Stimulated activated naive CD8-positive, alpha-beta T cell treated with anti-CD3 and anti-CD28 coated beads, Interleukin-15, Interleukin-2, amounts not matched to agents 100 ng/mL and 50 ng/mL, for 24 hours (primary cell): ENCODE measurements around the gene HMCN2.

Experiments used
- H3K27ac Mint-ChIP-seq: one replicate; pipeline ENCODE4 v1.8.0; 2021; ENCODE audit warnings: mild to moderate bottlenecking, mixed read lengths
- H3K27me3 Mint-ChIP-seq: one replicate; pipeline ENCODE4 v1.8.0; 2021; ENCODE audit warnings: mixed read lengths
- H3K36me3 Mint-ChIP-seq: one replicate; pipeline ENCODE4 v1.8.0; 2021; ENCODE audit warnings: low read depth, mixed read lengths
- H3K4me1 Mint-ChIP-seq: one replicate; pipeline ENCODE4 v1.8.0; 2021; ENCODE audit warnings: low read depth, mixed read lengths
- H3K4me3 Mint-ChIP-seq: one replicate; pipeline ENCODE4 v1.8.0; 2021; ENCODE audit warnings: mild to moderate bottlenecking, mixed read lengths
- H3K9me3 Mint-ChIP-seq: one replicate; pipeline ENCODE4 v1.8.0; 2021; ENCODE audit warnings: mixed read lengths

The HMCN2 gene

DNA sequence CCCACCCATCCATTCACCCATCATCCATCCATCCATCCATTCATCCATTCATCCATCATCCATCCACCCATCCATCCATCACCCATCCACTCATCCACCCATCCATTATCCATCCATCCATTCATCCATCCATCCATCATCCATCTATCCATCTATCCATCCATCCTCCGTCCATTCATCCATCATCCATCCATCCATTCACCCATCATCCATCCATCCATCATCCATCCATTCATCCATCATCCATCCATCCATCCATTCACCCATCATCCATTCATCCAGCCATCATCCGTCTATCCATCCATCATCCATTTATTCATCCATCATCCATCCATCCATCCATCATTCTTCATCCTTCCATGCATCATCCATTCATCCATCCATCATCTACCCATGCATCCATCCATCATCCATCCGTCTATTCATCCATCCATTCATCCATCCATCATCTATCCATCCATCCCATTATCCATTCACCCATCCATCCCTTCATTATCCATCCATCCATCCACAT, 189.3 kb downstream of the HMCN2 start:
- H3K27me3 Mint-ChIP-seq: peaks cover 15% of the 10 kb centered on the region
- no peaks in the 10 kb centered on the region for H3K36me3 Mint-ChIP-seq
- no peak overlapping the region for H3K4me3 Mint-ChIP-seq
- H3K4me1 Mint-ChIP-seq: no peaks in the 10 kb centered on the region
- no peak overlapping the region for H3K27ac Mint-ChIP-seq
- no peaks in the 10 kb centered on the region for H3K9me3 Mint-ChIP-seq

DNA sequence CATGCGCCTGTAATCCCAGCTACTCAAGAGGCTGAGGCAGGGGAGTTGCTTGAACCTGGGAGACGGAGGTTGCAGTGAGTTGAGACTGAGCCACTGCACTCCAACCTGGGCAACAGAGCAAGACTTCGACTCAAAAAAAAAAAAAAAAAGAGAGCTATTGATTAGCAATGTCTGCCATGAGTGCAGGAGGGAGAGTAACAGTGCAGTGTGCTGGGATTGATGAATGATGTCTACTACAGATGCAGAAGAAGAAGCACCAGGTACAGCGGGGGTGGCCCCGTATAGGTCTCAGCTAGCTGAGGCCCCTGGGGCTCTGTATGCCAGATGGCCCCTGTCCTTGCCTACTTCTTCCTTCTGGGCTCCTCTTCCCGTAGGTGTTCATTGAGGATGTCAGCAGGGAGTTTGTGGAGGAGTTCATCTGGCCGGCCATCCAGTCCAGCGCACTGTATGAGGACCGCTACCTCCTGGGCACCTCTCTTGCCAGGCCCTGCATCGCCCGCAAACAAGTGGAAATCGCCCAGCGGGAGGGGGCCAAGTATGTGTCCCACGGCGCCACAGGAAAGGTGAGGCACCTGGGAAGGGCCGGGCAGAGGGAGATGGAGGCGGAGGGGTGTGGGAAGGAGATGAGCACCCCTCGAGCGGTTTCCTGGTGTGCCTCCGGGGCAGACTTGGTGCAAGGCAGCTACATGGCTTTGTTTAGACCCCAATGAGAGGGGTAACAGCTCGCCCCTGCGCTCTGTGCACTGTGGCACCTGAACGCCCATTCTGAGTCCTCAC, 192.7 kb downstream of the HMCN2 start:
- no peak overlapping the region for H3K4me3 Mint-ChIP-seq
- H3K4me1 Mint-ChIP-seq: no peaks in the 10 kb centered on the region
- H3K36me3 Mint-ChIP-seq: no peaks in the 10 kb centered on the region

DNA sequence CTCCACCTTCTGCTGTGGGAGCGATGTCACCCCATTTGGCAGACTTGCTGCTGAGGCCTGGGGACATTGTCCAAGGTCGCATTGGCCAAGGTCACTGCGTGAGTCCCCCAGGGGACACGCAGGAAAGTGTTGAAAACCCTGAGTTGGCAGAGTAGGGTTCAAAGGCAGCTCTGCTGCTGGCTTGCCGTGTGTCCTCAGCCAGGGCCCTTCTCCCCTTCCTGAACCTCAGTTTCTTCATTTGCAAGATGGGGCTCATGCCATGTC, 193.2 kb downstream of the HMCN2 start:
- H3K9me3 Mint-ChIP-seq: no peaks in the 10 kb centered on the region
- H3K36me3 Mint-ChIP-seq: no peaks in the 10 kb centered on the region
- peaks cover 16% of the 10 kb centered on the region for H3K27me3 Mint-ChIP-seq
- no peaks in the 10 kb centered on the region for H3K4me1 Mint-ChIP-seq
- H3K4me3 Mint-ChIP-seq: no peak overlapping the region
- H3K27ac Mint-ChIP-seq: no peak overlapping the region

More for the DNA sequence above, 192.7 kb downstream of the HMCN2 start:
- Mint-ChIP-seq H3K27me3 (peaks cover 16% of the 10 kb centered on the region), H3K27ac (no peak overlapping the region), H3K9me3 (no peaks in the 10 kb centered on the region)

DNA sequence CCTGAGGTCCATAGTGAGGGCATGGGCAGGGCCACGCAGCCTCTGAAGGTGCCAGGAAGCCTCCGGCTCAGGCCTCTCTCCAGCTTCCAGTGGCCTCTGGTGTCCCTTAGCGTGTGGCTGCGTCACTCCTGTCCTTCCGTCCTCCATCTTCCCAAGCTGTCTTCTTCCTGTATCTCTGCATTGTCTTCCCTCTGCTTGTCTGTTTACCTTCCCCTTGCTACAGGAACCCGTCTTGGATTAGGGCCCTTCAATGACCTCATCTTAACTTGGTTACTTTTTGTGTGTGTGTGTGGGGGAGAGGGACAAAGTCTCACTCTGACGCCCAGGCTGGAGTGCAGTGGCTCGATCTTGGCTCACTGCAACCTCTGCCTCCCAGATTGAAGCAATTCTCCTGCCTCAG, 193.6 kb downstream of the HMCN2 start:
- Mint-ChIP-seq H3K4me1 (no peaks in the 10 kb centered on the region), H3K27me3 (peaks cover 20% of the 10 kb centered on the region), H3K9me3 (no peaks in the 10 kb centered on the region), H3K36me3 (no peaks in the 10 kb centered on the region), H3K27ac (no peak overlapping the region), H3K4me3 (no peak overlapping the region)

DNA sequence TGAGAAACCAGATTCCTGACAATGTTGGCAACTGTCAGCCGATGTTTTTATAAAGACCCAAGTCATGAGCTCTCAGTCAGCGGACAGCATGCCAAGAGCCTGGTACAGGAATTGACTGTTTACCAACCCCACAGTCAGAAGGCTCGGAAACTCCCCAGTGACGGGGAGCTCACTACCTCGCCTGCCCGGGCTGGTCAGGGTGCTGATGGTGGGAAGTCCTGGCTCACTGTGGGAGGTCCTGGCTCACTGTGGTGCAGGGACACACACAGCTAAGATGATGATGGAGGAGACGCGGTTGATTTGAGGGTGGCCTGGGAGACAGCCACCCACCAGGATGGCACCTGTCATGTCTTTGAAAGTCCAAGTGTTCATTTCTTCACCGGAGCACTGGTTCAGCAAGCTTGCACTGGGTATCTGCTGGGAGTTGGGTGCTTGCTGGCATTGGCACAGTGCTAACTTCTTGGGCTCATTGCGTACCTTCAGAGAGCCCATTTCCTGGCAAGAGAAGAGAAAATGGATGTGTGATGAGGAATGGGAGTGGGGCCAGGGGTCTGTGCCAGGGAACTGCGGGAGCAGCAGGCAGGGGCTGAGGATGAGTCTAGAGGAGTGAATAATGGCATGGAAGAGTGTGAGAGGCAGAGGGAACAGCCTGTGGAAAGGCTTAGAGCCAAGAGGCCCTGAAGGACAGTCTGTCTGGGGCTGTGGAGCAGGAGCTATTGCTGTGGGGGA, 194.5 kb downstream of the HMCN2 start:
- Mint-ChIP-seq H3K4me3 (no peak overlapping the region), H3K4me1 (no peaks in the 10 kb centered on the region), H3K27ac (no peak overlapping the region), H3K9me3 (no peaks in the 10 kb centered on the region), H3K36me3 (no peaks in the 10 kb centered on the region), H3K27me3 (peaks cover 20% of the 10 kb centered on the region)

DNA sequence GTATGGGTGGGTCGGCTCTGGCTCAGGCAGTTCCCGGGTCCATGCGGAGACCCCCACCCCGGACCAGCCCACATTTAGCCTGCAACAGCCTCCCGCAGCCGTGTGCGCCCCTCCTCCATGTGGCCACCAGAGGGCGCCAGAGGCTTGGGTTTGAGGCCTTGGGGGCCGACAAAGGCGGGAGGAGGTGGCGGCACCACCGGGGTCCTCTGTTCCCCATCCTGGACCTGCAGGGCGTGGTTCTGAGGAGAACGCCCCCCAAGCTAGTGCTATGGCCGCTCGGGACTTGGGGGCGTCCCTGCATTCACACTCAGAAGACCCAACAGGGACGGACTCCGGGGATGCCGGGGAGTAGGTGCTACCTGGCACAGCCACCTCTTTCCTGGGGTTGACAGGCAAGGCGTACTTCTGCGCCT, 195.7 kb downstream of the HMCN2 start:
- no peak overlapping the region for H3K4me3 Mint-ChIP-seq
- no peak overlapping the region for H3K27ac Mint-ChIP-seq
- peaks cover 20% of the 10 kb centered on the region for H3K27me3 Mint-ChIP-seq
- no peaks in the 10 kb centered on the region for H3K4me1 Mint-ChIP-seq
- H3K9me3 Mint-ChIP-seq: no peaks in the 10 kb centered on the region
- no peaks in the 10 kb centered on the region for H3K36me3 Mint-ChIP-seq

DNA sequence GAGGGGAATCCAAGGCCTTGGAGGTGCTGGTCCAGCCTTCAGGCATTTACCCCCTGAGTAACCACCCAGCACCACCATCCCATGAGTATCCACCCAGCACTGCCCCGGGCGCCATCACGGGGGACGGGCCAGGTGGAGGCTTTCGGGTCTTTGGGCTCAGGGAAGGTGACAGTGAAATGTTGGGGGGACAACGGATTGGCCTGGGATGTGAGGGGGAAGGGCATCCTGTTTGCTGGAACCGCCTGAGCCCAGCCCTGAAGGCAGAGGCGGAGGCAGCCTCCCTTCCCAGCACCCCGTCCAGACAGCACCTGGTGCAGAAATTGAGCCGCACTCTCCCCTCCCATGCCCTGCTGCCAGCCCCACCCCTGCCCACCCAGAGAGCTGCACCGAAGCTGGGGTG, 196.2 kb downstream of the HMCN2 start:
- Mint-ChIP-seq H3K9me3 (no peaks in the 10 kb centered on the region), H3K4me1 (no peaks in the 10 kb centered on the region), H3K36me3 (no peaks in the 10 kb centered on the region), H3K4me3 (no peak overlapping the region), H3K27ac (no peak overlapping the region), H3K27me3 (peaks cover 20% of the 10 kb centered on the region)

DNA sequence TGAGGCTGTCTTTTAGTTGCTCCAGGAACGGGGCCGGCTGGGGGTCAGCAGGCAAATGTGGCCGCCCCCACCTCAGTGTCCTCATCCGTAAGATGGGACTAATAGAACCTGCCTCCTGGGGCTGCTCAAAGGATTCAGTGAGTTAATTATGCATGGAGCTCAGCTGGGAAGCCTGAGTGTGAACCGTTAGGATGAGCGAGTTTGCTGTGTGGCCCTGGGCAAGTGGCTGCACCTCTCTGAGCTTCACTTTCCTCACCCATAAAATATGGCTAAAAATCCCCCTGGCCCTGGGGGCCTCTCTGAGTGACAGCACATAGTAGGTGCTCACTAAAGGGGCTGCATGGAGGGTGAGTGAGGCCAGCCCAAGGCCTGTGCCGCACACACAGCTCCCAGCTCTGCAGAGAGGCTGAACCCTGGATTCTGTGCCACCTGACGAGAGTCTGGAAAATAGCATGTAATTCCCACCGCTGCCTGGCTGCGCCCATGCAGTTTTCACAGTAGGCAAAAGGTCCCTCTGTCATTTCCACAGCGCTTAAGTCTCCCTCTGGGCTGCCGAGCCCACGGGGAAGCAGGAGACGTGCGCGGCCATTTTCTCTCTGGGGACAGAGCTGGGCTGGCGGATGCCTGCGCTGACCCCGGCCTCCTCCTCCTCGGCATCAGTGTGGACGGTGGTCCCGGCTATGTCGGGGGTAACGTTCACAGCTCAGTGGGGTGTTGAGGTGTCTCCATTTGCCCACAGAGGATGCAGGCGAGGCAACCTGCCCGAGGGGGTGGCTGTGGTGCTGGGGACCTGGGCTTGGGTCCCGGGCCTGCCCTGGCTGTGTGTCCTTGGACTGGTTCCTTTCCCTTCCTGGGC, 197.4 kb downstream of the HMCN2 start:
- peaks cover 30% of the 10 kb centered on the region for H3K27me3 Mint-ChIP-seq
- H3K36me3 Mint-ChIP-seq: no peaks in the 10 kb centered on the region
- no peaks in the 10 kb centered on the region for H3K4me1 Mint-ChIP-seq
- H3K9me3 Mint-ChIP-seq: no peaks in the 10 kb centered on the region
- H3K27ac Mint-ChIP-seq: no peak overlapping the region
- H3K4me3 Mint-ChIP-seq: no peak overlapping the region

DNA sequence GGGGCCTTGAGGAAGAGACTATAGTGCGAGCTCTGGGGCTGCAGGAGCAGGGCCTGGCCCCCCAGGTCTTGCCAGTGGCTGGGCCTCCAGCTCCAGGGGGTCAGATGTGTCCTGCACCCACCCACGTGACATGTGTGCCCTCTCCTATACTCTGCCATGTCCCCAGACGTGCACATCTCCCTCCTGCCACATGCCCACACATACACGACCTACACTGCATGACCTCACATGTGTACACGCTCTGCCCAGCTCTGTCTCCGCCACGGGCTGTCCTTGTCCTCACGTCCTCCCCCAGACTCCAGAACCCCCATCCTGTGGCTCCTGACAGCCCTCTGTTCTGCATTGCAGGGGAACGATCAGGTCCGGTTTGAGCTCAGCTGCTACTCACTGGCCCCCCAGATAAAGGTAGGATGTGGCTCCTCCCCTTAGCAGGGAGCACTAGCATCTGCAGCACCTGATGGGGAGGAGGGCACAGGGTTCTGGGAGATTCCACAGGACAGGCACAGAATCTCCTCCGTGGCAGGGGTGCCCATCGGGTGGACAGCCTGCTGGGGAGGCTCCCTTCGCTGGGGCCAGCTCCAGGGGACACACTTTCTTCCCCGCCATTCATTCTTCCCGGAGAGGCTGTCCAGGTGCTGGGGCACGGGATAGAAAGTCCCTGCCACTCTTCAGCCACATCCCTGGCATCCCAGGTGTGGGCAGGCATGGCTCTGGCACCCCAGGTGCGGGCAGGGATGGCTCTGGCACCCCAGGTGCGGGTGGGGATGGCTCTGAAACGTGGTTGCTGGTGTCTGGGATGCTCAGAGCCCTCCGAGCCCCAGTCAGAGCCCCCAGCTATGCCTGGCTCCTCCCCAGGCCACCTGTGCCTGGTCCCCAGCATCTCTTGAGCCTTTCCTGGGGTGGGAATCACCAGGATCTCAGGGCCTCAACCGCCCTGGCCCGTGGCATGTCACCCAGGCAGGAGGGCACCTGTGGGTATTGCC, 198.5 kb downstream of the HMCN2 start:
- Mint-ChIP-seq H3K4me1 (no peaks in the 10 kb centered on the region), H3K27me3 (peaks cover 35% of the 10 kb centered on the region), H3K27ac (no peak overlapping the region), H3K9me3 (no peaks in the 10 kb centered on the region), H3K4me3 (no peak overlapping the region), H3K36me3 (no peaks in the 10 kb centered on the region)

DNA sequence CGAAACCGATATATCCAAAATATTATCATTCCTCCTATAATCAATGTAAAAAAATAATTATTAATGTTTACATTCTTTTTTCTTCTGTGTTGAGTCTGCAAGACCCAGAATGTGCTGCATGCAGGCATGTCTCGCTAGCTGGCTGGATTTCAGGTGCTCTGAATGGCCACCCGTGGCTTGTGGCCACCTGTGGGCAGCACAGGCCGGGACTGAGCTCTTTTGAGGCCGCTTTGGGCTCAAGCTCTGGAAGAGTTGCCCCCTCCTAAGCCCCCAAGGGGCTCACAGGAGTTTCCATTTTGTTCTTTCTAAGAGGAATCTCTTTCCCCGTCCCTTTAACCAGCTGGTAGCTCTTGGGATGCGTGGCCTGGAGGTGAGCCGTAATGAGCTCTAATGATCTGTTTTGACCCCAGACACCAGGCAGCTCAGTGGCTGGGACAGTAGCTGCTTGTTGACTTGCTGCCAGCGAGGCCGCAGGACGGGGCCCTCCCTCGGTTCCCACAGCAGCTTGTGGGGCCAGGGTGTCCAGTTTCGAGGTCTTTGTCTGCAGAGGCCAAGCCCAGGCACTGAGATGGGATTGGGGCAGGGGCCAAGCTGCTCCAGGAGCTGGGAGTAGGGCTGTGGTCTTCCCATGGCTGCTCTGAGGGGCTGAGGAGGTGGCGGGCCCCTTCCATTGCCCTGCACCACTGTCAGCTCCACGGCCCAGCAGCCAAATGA, 200.0 kb downstream of the HMCN2 start:
- H3K27me3 Mint-ChIP-seq: peaks cover 28% of the 10 kb centered on the region
- no peaks in the 10 kb centered on the region for H3K4me1 Mint-ChIP-seq
- H3K4me3 Mint-ChIP-seq: no peak overlapping the region
- H3K36me3 Mint-ChIP-seq: no peaks in the 10 kb centered on the region
- no peak overlapping the region for H3K27ac Mint-ChIP-seq
- H3K9me3 Mint-ChIP-seq: no peaks in the 10 kb centered on the region

DNA sequence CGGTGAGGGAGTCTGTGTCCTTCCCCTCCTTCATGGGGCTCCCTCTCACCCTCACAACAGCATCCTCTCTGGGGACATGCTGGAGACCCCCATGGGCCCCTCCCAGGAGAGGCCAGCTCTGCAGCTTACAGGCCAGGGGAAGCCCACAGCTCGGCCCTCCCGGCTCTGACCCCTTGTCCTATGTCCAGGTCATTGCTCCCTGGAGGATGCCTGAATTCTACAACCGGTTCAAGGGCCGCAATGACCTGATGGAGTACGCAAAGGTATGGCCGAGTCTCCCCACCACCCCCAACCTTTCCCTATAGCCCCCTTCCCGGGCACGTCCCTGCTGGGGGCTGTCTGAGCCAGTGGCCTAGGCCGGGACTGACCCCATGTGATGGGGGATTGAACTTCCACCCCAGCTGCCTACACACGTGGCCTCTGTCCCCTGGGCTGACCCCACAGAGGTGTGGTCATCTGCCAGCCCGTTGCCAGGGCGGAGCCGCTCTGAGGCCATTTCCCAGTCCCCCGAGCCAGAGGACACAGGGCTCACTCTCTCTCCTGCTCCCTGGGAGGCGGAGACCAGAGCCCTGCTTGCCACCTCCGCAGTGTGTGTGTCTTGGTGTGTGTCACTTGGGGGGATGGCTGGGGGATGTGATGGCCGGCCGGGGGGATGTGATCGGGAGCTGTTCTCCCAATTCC, 201.1 kb downstream of the HMCN2 start:
- Mint-ChIP-seq H3K27me3 (peaks cover 33% of the 10 kb centered on the region), H3K9me3 (no peaks in the 10 kb centered on the region), H3K27ac (no peak overlapping the region), H3K4me3 (no peak overlapping the region), H3K36me3 (no peaks in the 10 kb centered on the region), H3K4me1 (no peaks in the 10 kb centered on the region)

DNA sequence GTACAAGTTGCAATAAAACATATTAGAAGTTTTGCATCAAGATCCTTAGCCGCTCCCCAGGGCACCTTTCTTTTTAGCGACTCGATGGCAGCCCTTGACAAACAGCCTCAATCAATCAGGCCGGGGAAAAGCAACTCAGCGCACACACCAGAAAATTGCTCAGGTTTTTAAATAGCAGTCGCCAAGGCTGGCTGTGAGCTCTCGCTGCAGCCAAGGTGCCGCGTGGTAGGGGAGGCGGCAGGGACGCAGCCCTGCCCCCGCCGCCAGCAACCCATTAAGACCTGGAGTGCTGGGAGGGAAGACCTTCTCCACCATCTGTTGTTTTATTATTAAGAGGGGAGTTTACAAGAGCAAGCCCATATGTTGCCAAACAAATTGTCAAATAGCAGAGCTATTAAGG, 201.8 kb downstream of the HMCN2 start:
- H3K27ac Mint-ChIP-seq: no peak overlapping the region
- no peaks in the 10 kb centered on the region for H3K4me1 Mint-ChIP-seq
- H3K4me3 Mint-ChIP-seq: no peak overlapping the region
- no peaks in the 10 kb centered on the region for H3K9me3 Mint-ChIP-seq
- H3K27me3 Mint-ChIP-seq: peaks cover 34% of the 10 kb centered on the region
- no peaks in the 10 kb centered on the region for H3K36me3 Mint-ChIP-seq

DNA sequence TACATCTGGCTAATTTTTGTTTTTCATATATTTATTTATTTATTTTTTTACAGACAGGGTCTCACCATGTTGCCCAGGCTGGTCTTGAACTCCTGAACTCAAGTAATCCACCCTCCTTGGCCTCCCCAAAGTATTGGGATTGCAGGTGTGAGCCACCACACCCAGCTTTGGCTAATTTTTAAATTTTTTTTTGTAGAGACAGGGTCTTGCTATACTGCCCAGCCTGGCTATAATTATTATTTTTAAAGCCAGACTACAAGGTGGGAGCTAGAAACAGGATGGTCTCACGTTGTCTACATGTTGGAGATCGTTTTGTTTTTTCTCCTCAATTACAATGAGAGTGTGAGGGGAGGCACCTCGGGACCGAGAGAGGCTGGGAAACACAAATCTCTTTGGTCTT, 203.0 kb downstream of the HMCN2 start:
- Mint-ChIP-seq H3K27ac (no peak overlapping the region), H3K27me3 (peaks cover 31% of the 10 kb centered on the region)

More for the DNA sequence above, 203.0 kb downstream of the HMCN2 start:
- Mint-ChIP-seq H3K9me3 (no peaks in the 10 kb centered on the region), H3K4me3 (no peak overlapping the region), H3K4me1 (no peaks in the 10 kb centered on the region), H3K36me3 (no peaks in the 10 kb centered on the region)
